ENCODE data around the gene CDKN1B.

Gene CDKN1B

DNA sequence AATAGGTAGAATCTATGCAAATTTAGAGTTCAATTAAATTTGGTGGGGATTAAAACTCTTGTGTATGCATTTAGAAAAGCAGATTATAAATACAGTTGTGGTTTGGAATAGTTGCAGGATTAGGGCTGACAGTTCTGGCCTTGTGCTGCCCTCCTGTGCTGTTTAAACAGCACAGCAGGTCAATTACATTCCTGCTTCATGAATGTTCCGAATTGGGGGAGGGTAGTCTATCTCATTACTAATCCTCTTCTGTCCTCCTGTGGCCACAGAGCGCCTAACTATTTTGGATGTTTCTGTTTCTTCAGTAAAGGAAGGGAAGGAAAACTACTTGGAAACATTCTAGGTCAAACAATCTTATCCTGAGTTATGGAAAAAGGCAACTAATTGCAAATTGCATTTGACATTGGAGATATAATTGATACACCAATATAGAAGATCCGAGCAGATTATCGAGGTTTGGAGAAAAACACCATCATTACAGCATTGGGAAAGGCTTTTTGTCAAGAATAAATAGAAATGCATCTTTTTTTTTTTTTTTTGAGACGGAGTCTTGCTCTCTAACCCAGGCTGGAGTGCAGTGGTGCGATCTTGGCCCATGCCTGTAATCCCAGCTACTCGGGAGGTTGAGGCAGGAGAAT, 12.5 kb upstream of the CDKN1B start:
- DNase-seq = no peak

DNA sequence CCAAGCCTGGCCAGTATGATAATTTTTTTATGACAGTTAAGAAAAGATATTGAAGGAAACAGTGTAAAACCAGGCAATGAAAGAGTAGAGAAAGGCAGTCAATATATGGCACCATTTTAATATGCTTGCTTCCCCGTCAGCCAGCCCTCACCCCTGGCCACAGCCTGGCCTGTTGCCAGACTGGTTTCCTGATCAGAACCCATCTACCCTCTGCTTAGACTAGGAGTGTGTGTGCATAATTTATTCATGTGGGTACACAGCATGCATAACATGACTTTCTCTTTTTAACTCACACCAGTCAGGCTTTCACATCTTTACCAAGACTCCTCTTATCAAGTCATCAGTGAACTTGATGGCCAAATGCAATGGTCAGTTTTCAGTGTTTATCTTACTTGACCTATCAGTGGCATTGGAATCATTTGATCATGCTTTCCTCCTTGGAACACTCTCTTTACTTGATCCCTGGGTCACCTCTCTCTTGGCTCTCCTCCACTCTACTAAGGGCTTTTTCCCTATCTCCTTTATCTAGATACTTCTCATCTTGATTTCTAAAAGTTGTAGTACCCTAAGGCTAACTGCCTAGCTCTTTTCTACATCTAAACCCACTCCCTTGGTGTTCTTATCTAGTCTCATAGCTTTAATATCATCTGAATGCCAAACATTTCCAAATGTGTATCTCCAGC, 11.2 kb upstream of the CDKN1B start:
- DNase-seq = peak; percentile 71 to 76

DNA sequence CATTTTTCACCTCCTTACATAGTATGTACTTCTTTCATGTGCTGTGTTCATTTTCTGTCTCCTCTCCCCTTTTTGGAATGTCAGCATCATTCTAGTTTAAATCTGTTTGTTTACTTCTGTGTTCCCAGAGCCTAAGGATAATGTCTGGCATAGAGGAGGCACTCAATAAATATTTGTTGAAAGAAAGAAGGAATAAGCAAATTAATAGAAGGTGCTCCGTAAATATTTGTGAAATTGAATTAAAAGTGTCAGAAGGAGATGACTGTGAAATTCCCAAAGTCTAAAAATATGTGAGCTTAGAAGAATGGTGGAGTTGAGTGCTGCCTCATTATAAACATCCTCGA, 3.3 kb upstream of the CDKN1B start:
- DNase-seq = no peak

DNA sequence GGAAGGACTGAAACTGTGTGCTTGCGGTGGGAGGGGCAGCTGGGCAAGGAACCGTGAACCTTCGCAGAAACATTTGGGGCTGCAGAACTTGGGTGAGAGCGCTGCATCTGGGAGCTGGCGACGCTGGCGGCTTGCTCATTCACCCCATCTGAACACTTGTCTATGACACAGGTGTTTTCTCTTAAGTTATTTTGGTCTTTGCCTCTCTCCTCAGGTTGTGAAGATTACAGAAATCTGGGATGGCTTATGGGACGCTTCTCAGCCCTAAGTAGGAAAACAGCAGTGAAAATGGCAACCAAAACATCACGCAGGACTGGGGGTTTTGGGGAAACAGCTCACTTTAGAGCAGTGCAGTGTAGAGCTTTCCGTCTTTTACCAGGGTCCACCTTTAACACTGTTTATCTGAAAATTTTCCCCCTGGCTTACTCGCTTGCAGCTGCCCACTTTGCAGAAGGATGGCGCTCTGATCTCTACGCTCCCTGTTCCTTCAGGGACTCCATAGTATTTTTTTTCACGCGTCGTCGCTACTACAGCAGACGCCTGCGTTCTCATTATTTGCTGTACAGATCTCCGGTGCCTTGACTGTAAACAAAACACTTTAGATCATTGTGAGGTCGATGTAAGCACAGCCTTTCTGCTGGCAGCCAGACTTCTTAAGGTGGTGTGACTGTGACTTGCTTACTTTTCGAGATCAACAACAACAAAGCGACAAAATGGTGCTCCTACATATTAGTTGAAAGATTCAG, 2.7 kb upstream of the CDKN1B start:
- peak; percentile 49 to 59 for DNase-seq

DNA sequence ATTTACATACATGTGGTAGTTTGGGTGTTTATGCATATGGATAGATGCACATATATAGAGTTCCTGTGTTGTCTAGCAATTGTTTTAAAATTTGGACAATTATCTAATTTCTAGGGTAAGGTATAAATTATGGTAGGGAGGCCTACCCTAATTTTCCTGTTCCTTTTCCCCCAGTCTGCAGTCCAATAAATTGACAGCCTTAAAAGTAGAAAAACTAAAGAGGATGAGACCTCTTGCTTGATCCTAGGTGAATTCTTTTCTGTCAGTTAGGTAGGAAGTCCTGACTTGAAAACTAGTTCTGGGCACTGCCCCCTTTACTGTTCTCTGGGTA, 2.1 kb upstream of the CDKN1B start:
- DNase-seq = no peak

DNA sequence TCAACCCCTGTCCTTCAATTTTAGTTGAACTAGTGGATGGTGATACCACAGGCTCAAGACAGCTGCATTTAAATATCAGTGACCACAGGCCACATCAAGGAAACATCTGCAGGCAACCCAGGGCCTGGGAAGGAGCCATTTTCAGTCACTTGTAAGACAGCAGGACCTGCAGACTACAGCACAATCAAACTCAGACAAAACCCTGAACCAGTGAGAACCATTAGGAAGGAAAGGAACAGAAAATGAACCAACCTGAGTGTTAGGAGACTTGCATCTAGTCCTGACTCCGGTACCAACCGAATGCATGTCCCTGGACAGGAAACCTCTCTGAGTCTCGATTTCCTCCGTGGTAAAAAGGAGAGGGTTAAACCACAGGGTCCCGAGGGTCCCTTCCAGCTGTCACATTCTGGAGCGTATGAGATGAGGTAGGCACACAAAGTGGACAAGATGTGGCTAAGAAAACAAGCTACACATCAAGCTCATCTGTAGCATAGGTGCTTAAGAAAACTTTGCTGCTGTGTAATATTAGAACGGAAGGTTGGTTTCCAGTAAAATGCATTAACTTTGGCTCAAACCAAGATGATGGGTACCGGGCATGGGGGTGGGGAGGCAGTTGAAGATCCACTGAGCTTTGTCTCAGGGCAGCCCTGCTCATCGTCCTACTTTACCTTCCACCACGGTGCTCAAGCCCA, 1.6 kb upstream of the CDKN1B start:
- DNase-seq = peak; percentile 65 to 74

DNA sequence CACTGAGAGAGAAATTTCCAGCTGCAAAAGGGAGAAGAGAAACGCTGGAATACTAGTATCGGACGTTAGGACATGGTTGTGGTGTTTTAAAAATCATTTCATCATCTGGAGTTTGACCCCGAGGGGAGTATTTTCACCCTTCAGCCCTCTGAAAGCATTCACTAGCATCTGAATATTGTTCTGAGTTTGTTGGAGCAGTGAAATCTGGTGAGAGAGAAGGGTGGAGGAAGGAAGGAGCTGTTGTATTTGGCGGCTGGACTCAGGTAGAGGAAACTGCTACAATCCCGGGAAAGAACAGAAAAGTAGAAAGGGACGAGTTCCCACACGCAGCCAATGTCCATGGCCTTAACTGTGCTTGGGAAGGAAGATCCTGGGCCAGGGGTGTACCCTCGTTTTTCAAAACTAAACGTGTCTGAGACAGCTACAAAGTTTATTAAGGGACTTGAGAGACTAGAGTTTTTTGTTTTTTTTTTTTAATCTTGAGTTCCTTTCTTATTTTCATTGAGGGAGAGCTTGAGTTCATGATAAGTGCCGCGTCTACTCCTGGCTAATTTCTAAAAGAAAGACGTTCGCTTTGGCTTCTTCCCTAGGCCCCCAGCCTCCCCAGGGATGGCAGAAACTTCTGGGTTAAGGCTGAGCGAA, 896 bp upstream of the CDKN1B start:
- no peak for DNase-seq

DNA sequence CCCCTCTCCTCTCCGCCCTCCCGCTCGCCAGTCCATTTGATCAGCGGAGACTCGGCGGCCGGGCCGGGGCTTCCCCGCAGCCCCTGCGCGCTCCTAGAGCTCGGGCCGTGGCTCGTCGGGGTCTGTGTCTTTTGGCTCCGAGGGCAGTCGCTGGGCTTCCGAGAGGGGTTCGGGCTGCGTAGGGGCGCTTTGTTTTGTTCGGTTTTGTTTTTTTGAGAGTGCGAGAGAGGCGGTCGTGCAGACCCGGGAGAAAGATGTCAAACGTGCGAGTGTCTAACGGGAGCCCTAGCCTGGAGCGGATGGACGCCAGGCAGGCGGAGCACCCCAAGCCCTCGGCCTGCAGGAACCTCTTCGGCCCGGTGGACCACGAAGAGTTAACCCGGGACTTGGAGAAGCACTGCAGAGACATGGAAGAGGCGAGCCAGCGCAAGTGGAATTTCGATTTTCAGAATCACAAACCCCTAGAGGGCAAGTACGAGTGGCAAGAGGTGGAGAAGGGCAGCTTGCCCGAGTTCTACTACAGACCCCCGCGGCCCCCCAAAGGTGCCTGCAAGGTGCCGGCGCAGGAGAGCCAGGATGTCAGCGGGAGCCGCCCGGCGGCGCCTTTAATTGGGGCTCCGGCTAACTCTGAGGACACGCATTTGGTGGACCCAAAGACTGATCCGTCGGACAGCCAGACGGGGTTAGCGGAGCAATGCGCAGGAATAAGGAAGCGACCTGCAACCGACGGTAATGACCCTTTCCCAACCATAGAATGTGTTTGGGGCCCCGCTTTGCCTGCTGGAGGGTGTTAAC, 615 bp downstream of the CDKN1B start:
- DNase-seq = peak in 1 of 2 experiments; percentile 30

DNA sequence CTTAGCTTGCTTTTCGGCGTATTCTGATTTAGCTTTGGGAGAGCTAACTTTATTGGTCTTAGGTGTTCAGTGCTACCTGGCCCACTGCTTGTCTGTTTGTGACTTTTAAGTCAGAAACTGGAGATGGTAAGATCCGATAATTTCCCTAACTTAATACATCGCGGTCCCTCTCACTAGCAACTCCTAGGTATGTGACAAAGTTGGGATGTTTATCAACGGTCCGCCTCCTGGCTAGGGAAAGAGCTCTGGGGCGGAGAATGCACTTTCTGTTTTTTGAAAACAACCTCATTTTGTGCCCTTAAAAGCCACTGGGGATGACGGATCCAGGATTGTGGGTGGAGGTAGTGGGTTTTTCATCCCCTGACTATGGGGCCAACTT, 1.2 kb downstream of the CDKN1B start:
- DNase-seq = no peak

DNA sequence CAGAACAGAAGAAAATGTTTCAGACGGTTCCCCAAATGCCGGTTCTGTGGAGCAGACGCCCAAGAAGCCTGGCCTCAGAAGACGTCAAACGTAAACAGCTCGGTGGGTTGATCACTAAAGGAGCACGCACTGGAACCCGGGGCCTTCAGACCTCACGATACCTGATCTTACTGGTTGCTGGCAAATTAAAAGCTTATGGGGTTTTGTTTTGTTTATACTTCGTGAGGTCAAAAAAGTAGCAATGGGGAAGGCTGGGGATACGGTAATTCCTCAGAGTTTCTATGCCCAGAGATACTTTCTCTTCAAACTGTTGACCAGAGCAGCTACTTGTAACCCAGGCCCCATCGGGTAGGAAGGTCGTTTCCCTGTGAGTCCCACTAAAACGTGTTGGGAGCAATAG, 1.7 kb downstream of the CDKN1B start:
- DNase-seq = peak; percentile 34 to 40

DNA sequence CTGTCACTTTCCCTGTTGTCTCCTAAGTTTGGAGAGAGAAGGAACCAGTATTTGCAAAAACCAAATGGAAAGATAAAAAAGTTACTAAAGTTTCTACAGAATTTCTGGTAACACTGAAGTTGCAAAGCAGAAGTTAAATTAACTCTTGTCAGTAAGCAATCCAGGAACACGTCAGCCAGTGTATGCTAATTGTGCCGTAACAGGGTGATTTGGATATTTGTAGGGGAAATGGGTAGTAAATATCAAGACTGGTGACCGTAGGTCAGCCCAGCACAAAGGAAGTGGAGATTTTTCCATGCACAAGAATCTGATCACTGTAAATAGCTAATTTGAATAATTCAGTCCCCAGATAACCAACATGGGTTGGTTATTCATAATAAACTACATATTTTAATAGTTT, 2.3 kb downstream of the CDKN1B start:
- no peak for DNase-seq

DNA sequence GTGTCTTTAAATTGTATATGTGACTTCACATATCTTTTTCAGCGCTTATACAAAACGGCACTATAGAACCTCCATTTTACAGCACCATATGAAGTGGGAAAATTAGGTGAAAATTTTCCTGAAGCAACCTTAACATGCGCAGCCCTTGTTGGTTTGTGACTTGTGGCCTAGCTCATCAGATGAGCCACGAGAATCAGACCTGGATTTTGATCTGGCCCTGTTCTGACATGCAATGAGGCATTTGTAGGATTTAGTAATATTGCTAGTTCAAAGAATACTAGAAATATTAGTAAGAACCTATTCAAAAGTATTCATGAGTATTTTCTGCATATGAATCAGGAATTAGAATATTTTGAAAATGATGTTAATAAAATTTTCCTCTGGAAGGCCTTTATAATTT, 2.9 kb downstream of the CDKN1B start:
- no peak for DNase-seq

DNA sequence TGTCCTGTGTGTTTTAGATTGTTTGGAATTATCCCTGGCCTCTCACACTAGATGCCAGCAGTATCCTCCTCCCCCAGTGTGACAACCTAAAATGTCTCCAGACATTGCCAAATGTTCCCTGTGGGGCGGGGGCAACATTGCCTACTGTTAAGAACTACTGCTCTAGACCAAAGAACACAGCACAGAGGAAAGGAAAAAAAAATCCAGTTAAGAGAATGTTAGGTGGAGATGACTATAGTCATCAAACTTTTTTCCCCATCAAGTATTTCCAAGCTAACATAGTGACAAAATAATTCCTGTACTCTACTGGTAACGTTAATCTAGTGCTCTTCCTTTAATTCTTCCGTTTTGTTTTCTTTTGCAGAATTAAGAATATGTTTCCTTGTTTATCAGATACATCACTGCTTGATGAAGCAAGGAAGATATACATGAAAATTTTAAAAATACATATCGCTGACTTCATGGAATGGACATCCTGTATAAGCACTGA, 3.5 kb downstream of the CDKN1B start:
- no peak for DNase-seq

DNA sequence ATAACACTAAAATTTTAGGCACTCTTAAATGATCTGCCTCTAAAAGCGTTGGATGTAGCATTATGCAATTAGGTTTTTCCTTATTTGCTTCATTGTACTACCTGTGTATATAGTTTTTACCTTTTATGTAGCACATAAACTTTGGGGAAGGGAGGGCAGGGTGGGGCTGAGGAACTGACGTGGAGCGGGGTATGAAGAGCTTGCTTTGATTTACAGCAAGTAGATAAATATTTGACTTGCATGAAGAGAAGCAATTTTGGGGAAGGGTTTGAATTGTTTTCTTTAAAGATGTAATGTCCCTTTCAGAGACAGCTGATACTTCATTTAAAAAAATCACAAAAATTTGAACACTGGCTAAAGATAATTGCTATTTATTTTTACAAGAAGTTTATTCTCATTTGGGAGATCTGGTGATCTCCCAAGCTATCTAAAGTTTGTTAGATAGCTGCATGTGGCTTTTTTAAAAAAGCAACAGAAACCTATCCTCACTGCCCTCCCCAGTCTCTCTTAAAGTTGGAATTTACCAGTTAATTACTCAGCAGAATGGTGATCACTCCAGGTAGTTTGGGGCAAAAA, 4.1 kb downstream of the CDKN1B start:
- no peak for DNase-seq

DNA sequence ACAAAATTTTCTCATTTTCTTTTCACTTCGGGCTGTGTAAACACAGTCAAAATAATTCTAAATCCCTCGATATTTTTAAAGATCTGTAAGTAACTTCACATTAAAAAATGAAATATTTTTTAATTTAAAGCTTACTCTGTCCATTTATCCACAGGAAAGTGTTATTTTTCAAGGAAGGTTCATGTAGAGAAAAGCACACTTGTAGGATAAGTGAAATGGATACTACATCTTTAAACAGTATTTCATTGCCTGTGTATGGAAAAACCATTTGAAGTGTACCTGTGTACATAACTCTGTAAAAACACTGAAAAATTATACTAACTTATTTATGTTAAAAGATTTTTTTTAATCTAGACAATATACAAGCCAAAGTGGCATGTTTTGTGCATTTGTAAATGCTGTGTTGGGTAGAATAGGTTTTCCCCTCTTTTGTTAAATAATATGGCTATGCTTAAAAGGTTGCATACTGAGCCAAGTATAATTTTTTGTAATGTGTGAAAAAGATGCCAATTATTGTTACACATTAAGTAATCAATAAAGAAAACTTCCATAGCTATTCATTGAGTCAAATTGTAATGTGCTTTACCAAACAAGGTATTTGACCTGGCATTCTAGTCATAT, 4.8 kb downstream of the CDKN1B start:
- no peak for DNase-seq

DNA sequence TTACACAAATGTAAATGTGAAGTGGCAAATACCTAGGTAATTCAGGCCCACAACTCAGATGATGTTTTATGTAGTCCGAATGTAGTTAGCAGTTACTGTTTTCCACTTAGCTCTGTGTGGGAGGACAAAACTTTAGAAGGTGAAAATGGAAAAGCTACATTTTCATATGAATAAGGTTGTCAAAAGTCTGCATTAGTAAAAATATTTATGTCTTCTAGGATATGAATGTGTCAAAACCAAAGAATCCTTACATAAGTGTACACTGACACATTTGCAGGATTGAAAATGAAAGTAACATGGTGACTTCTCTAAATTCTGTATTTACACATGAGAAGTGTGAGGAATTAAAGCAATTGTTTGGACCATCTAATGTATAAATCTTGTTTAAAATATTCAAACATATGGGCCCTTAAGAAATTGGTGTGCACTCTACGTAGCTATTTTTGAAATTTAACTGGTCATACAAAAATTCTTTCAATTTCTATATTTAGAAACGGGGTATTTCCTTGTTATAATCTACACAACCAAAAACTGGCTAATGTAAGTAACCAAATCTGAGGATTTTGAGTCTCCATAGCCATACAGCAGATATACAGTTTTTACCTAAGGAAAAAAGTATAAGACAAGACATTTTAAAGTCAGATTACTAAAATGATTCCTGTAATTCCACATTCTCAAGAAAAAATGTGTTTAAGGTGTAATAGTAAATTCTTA, 5.4 kb downstream of the CDKN1B start:
- no peak for DNase-seq

DNA sequence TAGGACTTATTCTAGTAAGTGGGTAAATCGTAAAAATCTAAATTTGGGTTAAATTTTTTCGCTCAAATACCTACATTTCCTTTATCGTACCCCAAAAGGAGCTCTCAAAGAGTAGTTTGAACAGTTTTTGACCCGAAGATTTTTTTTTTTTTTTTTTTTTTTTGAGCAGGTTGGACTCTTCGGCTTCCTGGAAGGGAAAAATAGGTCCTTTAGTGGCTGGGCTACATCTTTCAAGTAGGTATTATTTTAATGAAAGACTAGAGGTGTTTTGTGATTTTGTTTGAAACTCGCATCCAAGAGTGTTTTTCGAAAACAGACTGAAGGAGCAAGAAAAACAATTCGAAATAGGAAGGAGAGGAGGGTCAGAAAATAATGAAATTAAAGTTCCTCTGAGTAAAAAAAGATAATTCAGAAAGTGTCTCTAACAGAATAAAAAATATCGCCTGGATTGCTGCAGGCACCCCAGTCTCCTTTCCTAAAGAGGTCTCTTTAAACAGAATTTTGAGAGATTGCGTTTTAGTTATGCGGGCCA, 6.0 kb downstream of the CDKN1B start:
- DNase-seq = no peak

DNA sequence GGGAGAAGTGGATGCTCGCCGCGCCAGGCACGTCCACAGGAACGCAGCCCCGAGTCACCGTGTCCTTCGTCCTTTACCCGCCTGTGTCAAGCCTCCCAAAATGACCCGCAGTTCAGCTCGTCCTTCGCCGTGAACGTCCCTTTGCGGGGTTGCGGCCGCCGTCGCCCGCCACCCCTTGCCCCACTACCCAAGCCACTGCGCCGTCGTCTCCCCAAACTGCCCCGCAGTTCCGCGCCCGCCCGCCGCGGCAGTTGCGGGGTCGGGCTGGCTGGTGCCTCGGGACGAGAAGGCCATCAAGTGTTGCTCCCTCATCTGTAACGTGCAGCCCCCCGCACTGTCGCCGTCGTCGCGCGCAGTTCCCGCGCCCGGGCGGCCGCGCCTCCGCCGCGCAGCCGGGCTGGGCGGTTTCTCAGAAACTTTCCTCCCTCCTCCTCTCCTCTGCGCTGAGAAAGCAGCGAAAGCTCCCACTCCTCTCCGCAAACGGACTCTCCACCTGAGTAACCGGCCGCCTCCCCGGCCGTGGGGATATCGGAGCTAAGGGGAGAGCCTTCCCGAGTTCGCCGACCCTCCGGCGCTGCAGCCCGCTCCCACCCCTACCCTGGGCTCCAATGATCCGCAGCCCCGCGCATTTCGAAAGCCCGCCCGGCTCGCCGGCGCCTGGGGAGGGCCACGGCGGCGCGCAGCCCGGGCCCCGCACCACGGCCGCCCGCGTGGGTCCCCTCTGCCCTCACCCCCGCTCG, 6.7 kb downstream of the CDKN1B start:
- peak; percentile 37 to 58 for DNase-seq

DNA sequence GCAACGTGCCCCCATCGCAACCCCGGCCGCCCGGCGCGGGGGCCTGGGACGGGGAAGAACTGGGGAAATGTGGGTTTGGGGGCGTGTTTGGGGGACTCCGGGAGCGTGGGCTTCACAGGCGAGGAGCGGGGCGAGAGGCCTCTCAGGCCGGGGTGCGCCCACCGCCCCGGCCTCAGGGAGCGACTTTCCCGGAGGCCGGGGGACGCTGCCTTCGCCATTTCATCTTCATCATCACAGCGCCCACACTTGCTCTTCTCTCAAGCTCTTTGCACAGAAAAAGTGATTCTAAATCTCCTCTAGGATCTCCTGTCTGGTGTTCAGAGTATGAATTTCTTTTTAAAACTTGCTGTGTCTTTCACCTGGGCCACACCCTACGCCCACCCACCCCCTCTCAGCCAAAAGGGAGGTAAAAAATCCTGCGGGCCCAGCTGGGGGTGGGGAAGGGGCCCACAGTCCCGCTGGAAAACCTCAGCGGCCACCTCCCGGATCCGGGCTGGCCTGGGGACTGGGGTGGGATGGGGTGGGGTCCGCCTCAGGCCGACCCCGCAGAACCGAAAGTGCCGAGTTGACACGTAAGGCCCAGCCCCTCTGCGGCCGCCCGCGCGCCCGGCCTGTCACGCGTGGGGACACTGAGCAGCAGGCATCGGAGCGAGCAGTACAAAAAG, 7.4 kb downstream of the CDKN1B start:
- no peak for DNase-seq

All from activated CD4-positive, alpha-beta T cell treated with anti-CD3 and anti-CD28 coated beads, Interleukin-2, amount 50 U/mL, for 48 hours (primary cell).